ENCODE results near the gene USP7.
"Not testable (repeated sequence)": the region's sequence is repeated elsewhere in the genome, so short reads cannot be mapped to it uniquely, and the experiment has no call there.

USP7 gene

GRCh38 chr16:8919089-8919933 lies 44.4 kb downstream of the USP7 start:
- no peaks in the 10 kb centered on the region for H3K27me3 Mint-ChIP-seq
- no peak overlapping the region for H3K4me3 Mint-ChIP-seq
- no peak for DNase-seq
- no peak for ATAC-seq (replicated peaks)
- peak overlapping the region; percentile 9 for H3K27ac Mint-ChIP-seq
- H3K4me1 Mint-ChIP-seq: peaks cover 13 to 49% of the 10 kb centered on the region in 2 donors
- peaks cover 45 to 63% of the 10 kb centered on the region in 2 donors for H3K36me3 Mint-ChIP-seq
- no peaks in the 10 kb centered on the region for H3K9me3 Mint-ChIP-seq

DNA sequence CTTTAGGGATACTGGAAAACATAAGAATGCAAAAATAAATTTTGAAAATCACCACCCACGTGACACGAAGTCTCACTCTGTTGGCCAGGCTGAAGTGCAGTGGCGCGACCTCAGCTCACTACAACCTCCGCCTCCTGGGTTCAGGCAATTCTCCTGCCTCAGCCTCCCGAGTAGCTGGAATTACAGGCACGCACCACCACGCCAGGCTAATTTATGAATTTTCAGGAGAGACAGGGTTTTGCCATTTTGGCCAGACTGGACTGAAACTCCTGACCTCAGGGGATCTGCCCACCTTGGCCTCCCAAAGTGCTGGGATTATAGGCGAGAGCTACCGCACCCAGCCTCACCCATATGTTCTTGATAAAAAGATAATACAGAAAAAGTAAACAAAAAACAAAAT lies 46.4 kb downstream of the USP7 start:
- not testable (repeated sequence) for ATAC-seq (replicated peaks); H3K9me3 Mint-ChIP-seq; H3K4me3 Mint-ChIP-seq; H3K27me3 Mint-ChIP-seq; DNase-seq
- Mint-ChIP-seq H3K36me3 (peaks cover 57 to 73% of the 10 kb centered on the region in 2 donors), H3K27ac (peak overlapping the region; percentile 88), H3K4me1 (peaks cover 10 to 41% of the 10 kb centered on the region in 2 donors)

DNA sequence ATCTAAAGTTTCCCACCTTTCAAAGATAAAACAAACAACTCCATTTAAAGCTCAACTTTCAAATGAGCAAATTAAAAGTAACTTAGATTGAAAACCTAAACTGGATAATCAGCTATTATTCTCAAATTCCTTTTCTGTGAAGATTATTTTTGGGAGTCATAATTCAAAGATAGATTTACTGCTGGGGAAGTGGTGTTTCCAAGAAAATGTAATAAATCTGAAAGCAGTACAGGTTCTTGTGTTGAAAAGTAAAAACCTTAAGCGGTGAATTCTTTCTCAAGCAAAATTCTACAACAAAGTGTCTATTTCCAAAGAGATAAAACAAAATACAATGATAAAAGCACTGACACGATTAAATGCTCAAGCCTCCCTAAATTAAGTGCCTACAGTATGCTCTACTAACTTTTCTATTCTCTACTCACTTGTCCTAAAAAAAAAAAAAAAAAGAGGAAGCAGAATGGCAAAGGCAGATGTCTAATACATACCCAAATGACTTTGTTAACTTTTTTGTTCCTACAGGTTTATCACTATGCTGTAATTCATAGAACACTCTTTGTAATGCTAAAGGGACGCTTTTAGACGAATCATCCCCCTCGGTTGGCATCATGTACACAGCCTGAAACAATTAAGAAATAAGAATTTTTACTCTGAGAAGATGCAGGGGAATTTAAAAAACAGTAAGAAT lies 47.0 kb downstream of the USP7 start:
- Mint-ChIP-seq H3K4me1 (peaks cover 10 to 38% of the 10 kb centered on the region in 2 donors), H3K27me3 (no peaks in the 10 kb centered on the region), H3K27ac (peak overlapping the region; percentile 88), H3K36me3 (peaks cover 58 to 76% of the 10 kb centered on the region in 2 donors), H3K4me3 (no peak overlapping the region), H3K9me3 (no peaks in the 10 kb centered on the region)
- ATAC-seq (replicated peaks): peak; percentile 84 to 87
- DNase-seq: no peak

DNA sequence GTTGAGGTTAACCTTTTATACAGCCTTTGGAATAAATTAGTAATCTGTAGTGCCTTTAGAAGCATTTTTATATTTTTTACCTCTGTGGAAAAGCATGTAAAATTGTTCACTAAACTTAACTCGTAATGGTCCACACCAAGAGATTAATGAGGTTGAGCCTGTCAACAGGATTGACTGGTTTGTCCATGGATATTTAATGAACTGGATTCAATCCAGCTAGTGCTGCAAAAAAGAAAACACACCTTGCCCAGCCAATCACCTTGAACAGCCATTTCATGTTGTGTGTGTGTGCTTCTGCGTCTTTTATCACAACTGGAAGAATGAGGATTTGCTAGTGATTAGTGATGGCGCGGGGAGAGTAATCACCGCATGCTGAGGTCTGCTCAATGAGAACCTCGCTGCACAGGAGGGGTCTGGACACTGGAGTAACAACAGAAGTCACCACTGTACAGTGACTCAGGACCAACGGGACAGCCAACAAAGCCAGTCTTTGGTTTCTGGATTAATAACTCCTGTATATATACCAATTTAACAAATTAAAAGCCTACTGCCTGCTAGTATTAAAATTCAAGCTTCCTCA lies 47.9 kb downstream of the USP7 start:
- no peak overlapping the region for H3K27ac Mint-ChIP-seq
- no peaks in the 10 kb centered on the region for H3K27me3 Mint-ChIP-seq
- DNase-seq: no peak
- H3K4me1 Mint-ChIP-seq: peaks cover 8 to 40% of the 10 kb centered on the region in 2 donors
- no peak for ATAC-seq (replicated peaks)
- H3K9me3 Mint-ChIP-seq: no peaks in the 10 kb centered on the region
- no peak overlapping the region for H3K4me3 Mint-ChIP-seq
- H3K36me3 Mint-ChIP-seq: peaks cover 61 to 77% of the 10 kb centered on the region in 2 donors

- DNase-seq (no peak), ATAC-seq (replicated peaks) (no peak)
- H3K36me3 Mint-ChIP-seq: peaks cover 64 to 78% of the 10 kb centered on the region in 2 donors
- no peaks in the 10 kb centered on the region for H3K9me3 Mint-ChIP-seq
- H3K27ac Mint-ChIP-seq: no peak overlapping the region
- no peaks in the 10 kb centered on the region for H3K27me3 Mint-ChIP-seq
- H3K4me1 Mint-ChIP-seq: peaks cover 9 to 38% of the 10 kb centered on the region in 2 donors
- no peak overlapping the region for H3K4me3 Mint-ChIP-seq
Observed at GRCh38 chr16:8914098-8914497, 49.6 kb downstream of the USP7 start.

GRCh38 chr16:8912793-8913192 lies 50.9 kb downstream of the USP7 start:
- ATAC-seq (replicated peaks) (no peak), DNase-seq (no peak)
- peaks cover 63 to 78% of the 10 kb centered on the region in 2 donors for H3K36me3 Mint-ChIP-seq
- H3K27ac Mint-ChIP-seq: peak overlapping the region; percentile 86
- peaks cover 8 to 31% of the 10 kb centered on the region in 2 donors for H3K4me1 Mint-ChIP-seq
- no peaks in the 10 kb centered on the region for H3K9me3 Mint-ChIP-seq
- H3K27me3 Mint-ChIP-seq: no peaks in the 10 kb centered on the region
- no peak overlapping the region for H3K4me3 Mint-ChIP-seq

GRCh38 chr16:8910811-8911210 lies 52.9 kb downstream of the USP7 start:
- Mint-ChIP-seq H3K4me3 (no peak overlapping the region), H3K27me3 (no peaks in the 10 kb centered on the region), H3K4me1 (peaks cover 8 to 22% of the 10 kb centered on the region in 2 donors), H3K9me3 (no peaks in the 10 kb centered on the region), H3K27ac (peak overlapping the region; percentile 83), H3K36me3 (peaks cover 50 to 68% of the 10 kb centered on the region in 2 donors)
- ATAC-seq (replicated peaks) (no peak), DNase-seq (no peak)

DNA sequence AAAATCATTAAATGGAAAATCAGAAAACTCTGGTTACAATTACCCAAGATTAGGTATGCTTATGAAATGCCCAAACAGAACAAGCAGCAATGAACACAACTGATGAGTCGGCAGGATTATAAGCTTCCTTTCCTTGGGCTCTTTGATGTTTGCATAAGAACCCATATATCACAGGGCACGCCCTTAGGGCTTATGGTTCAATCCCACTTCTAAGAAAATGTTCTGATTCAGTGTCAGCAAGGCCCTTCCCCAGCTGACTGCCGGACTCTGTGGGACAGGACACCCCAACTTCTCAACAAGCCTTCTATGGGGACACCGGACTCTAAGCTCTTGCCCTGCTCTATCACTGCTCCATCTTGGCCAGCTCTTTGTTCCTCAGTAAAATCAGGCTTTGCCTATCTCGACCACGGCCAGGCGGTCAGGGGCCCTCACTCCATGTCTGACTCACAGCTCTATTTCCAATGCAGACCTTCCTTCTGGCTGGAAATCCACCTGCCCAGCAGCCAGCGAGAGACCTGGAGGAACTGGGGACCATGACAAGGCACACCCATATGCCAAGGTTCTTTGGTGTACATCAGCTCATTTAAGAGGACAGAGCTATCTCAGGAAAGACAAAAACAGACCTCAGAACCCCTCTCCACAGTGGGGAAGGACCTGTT lies 54.8 kb downstream of the USP7 start:
- no peak for ATAC-seq (replicated peaks)
- H3K4me1 Mint-ChIP-seq: peaks cover 8 to 22% of the 10 kb centered on the region in 2 donors

GRCh38 chr16:8907096-8907495 lies 56.6 kb downstream of the USP7 start:
- ATAC-seq (replicated peaks) (no peak), DNase-seq (no peak)
- Mint-ChIP-seq H3K27me3 (no peaks in the 10 kb centered on the region), H3K27ac (peak overlapping the region; percentile 71), H3K4me1 (peaks cover 8 to 22% of the 10 kb centered on the region in 2 donors), H3K9me3 (no peaks in the 10 kb centered on the region), H3K36me3 (peaks cover 48 to 67% of the 10 kb centered on the region in 2 donors), H3K4me3 (no peak overlapping the region)

More for the DNA sequence above, 54.8 kb downstream of the USP7 start:
- Mint-ChIP-seq H3K27ac (peak overlapping the region; percentile 82), H3K36me3 (peaks cover 48 to 68% of the 10 kb centered on the region in 2 donors), H3K9me3 (no peaks in the 10 kb centered on the region), H3K4me3 (no peak overlapping the region), H3K27me3 (no peaks in the 10 kb centered on the region)
- no peak for DNase-seq

DNA sequence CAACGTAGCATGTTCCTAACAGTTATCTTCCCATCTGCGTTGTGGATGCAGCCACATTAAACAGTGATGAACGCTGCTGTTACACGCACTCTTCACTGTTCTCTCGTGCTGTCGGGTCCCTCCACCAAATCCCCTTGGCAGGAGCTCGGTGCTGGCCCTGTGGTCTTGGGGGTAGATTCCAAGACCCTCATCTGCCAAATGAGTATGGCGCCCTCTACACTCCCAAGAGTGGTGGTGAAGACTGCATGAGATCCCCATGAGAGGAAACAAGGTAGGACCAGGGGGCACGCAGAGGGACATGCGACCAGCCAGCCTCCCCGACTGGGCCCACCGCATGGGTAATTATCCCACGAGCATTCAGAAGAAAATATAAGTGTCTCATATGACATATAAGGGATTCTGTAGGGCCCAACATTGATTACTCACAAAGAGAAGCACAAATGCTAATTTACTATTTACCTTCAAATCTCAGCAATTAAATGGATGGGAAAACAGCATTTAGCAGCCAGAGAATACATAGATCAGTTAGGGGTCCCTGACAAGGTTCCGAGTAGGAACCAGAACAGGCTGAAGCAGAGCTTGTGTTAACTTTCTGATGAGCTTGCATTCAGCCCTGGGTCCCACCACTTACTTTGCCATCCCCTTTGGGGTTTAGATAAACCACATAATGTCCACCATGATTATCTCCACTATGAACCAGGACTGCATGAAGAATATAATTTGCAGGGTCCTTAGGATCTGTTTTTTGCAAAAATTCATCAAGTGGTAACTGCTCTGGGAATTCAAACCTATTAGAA lies 57.7 kb downstream of the USP7 start:
- Mint-ChIP-seq H3K9me3 (no peaks in the 10 kb centered on the region), H3K27ac (peak overlapping the region; percentile 67), H3K36me3 (peaks cover 46 to 65% of the 10 kb centered on the region in 2 donors), H3K4me3 (no peak overlapping the region), H3K4me1 (peaks cover 8 to 15% of the 10 kb centered on the region in 2 donors), H3K27me3 (no peaks in the 10 kb centered on the region)
- no peak for ATAC-seq (replicated peaks)
- DNase-seq: no peak

DNA sequence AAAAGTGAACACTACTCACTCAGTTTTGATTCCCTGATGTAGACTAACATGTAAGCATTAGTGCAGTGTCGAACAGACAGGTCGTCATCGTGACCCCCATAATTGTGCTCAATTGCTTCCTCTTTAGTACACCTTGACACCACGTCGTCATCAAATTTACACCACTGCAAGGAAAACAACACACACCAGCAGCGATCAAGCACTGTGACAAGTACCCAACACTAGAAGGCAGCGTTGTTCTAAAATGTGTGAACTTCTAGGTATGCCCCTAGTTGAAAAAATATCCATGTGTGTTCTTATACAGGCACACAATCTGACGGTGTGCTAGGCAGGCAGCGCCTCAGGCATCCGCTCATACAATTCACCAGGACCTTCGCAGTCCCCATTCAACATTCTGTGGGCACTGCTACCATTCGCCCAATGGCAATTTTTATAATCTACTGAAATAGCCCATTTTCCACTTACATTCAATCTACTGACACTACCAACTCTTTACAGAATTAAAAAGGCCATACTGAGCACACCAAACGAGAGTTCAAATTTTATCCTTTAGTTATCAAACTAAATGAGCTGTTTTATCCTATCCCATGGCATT lies 58.4 kb downstream of the USP7 start:
- ATAC-seq (replicated peaks) (peak; percentile 71 to 80), DNase-seq (no peak)
- Mint-ChIP-seq H3K4me1 (peaks cover 8 to 13% of the 10 kb centered on the region in 2 donors), H3K27ac (no peak overlapping the region), H3K4me3 (no peak overlapping the region), H3K9me3 (no peaks in the 10 kb centered on the region), H3K36me3 (peaks cover 43 to 65% of the 10 kb centered on the region in 2 donors), H3K27me3 (no peaks in the 10 kb centered on the region)

DNA sequence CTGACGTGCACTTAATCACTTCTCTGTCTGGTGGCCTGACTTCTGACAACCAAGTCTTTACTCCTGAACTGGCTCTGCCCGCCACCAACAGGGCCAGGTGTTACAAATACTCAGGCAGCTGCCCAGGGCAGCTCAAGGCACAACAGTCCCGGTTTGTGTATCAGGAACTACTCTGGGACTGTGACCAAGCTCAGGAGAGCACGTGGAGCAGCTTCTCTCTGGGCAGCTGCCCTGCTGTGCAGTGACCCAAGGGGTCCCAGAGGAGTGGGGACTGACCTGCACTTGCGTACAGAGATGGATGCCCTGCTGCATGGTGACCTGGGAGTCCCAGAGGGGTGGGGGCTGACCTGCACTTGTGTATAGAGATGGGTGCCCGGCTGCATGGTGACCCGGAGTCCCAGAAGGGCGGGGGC lies 59.7 kb downstream of the USP7 start:
- no peaks in the 10 kb centered on the region for H3K27me3 Mint-ChIP-seq
- DNase-seq: no peak
- ATAC-seq (replicated peaks): no peak
- no peak overlapping the region for H3K4me3 Mint-ChIP-seq
- H3K9me3 Mint-ChIP-seq: no peaks in the 10 kb centered on the region
- H3K27ac Mint-ChIP-seq: peak overlapping the region; percentile 88
- peaks cover 45 to 70% of the 10 kb centered on the region in 2 donors for H3K36me3 Mint-ChIP-seq
- H3K4me1 Mint-ChIP-seq: peaks cover 9 to 15% of the 10 kb centered on the region in 2 donors

GRCh38 chr16:8903004-8903403 lies 60.7 kb downstream of the USP7 start:
- Mint-ChIP-seq H3K9me3 (no peaks in the 10 kb centered on the region), H3K27me3 (no peaks in the 10 kb centered on the region), H3K36me3 (peaks cover 46 to 72% of the 10 kb centered on the region in 2 donors), H3K4me3 (no peak overlapping the region), H3K27ac (no peak overlapping the region), H3K4me1 (peaks cover 8 to 19% of the 10 kb centered on the region in 2 donors)
- ATAC-seq (replicated peaks): no peak
- no peak for DNase-seq

All from stimulated activated naive B cell treated with anti-CD40 and anti-IgM and Interleukin-4, amounts not matched to agents 10 μg/mL and 1 μg/mL and 100 μg/mL, for 72 hours (primary cell).